HepG2 (cell line): Measurements from ENCODE around the gene STRN3. TPM values are rescaled to one million over a fixed set of nuclear protein-coding genes. Genes with fewer than 3 reads are reported as not detected.
A peak's percentile ranks its signal among the peaks of the same experiment; 100 is the strongest.

Source experiments
- BRCA1 ChIP-seq: sonication (generic); formaldehyde crosslinking; IDR thresholded peaks from 2 replicates; pipeline ENCODE4 v1.4.0; 2020; ENCODE audit warnings: missing genetic modification reagents
- ELF1 ChIP-seq: sonication (generic); formaldehyde crosslinking; IDR thresholded peaks from 2 replicates; pipeline ENCODE4 v1.4.0; 2020; ENCODE audit warnings: missing genetic modification reagents
- GABPA ChIP-seq, 2 experiments: IDR thresholded peaks; 2 replicates each; pipeline ENCODE4 v1.6.1; 2011 to 2016; ENCODE audit warnings: low read depth in 2 of 2, low read length in 1 of 2, missing biosample characterization in 1 of 2, missing genetic modification characterization in 1 of 2
- MEIS1 ChIP-seq: sonication (generic); formaldehyde crosslinking; IDR thresholded peaks from 2 replicates; pipeline ENCODE4 v1.9.0; 2021; ENCODE audit warnings: mild to moderate bottlenecking, missing genetic modification reagents, moderate library complexity, borderline replicate concordance
- TFDP2 ChIP-seq: sonication (generic); formaldehyde crosslinking; IDR thresholded peaks from 2 replicates; pipeline ENCODE4 v1.4.0; 2020; ENCODE audit warnings: missing genetic modification reagents
- ZFAT ChIP-seq: sonication (generic); formaldehyde crosslinking; conservative IDR thresholded peaks from 2 replicates; pipeline ENCODE4 v1.8.1; 2023; ENCODE audit warnings: missing genetic modification reagents, inconsistent platforms
- ZFP36L2 ChIP-seq: sonication (generic); formaldehyde crosslinking; IDR thresholded peaks from 2 replicates; pipeline ENCODE4 v1.4.0; 2020; ENCODE audit warnings: missing genetic modification reagents
- ZHX2 ChIP-seq, 2 experiments: sonication (generic) in 1 of 2; formaldehyde crosslinking in 1 of 2; IDR thresholded peaks; 2 replicates each; pipeline versions ENCODE4 v1.6.1 to v1.9.0; 2014 to 2022; ENCODE audit warnings: antibody characterized with exemption in 1 of 2, borderline replicate concordance in 1 of 2, inconsistent platforms in 1 of 2, low read depth in 1 of 2, missing genetic modification reagents in 1 of 2
- ZNF44 ChIP-seq: sonication (generic); formaldehyde crosslinking; IDR thresholded peaks from 2 replicates; pipeline ENCODE4 v1.5.1; 2020; ENCODE audit warnings: mild to moderate bottlenecking, missing genetic modification reagents
- ZNF75D ChIP-seq: sonication (generic); formaldehyde crosslinking; IDR thresholded peaks from 2 replicates; pipeline ENCODE4 v1.8.1; 2023; ENCODE audit warnings: missing genetic modification reagents, mild to moderate bottlenecking, borderline replicate concordance
- polyA plus RNA-seq, 8 experiments: library from polyadenylated mRNA; depleted of rRNA in 3 of 8; stranded (reverse) in 7 of 8; unstranded in 1 of 8; fragments of >200 nt; fragmentation: Illumina TruSeq in 4 of 8; extraction: Trizol in 4 of 8; gene quantifications; 2 replicates each; pipeline versions ENCODE4 v1.2.1 to v1.2.3, GENCODE V29; 2011 to 2016; ENCODE audit warnings: low read depth in 4 of 8, missing spikeins in 1 of 8, mixed read lengths in 1 of 8; ENCODE audit not compliant: insufficient read depth in 1 of 8
- total RNA-seq, 5 experiments: library from RNA; depleted of rRNA; stranded (reverse); fragments of >200 nt; fragmentation: Illumina TruSeq; extraction: Trizol; gene quantifications; 2 replicates each; pipeline ENCODE4 v1.2.3, GENCODE V29; 2016; ENCODE audit warnings: low read depth in 1 of 5
- TF ChIP-seq, protein P1 (sequence below): sonication (generic); formaldehyde crosslinking; IDR thresholded peaks from 2 replicates; pipeline ENCODE4 v1.8.1; 2022; ENCODE audit warnings: mild to moderate bottlenecking, missing genetic modification reagents
- TF ChIP-seq, protein P2 (sequence below): sonication (generic); formaldehyde crosslinking; IDR thresholded peaks from 2 replicates; pipeline ENCODE4 v1.4.0; 2020; ENCODE audit warnings: missing genetic modification reagents, mild to moderate bottlenecking, borderline replicate concordance
- TF ChIP-seq, protein P3 (sequence below), 2 experiments: sonication (generic) in 1 of 2; formaldehyde crosslinking in 1 of 2; IDR thresholded peaks; 2 replicates each; pipeline versions ENCODE4 v1.5.1 to v1.6.1; 2011 to 2020; ENCODE audit warnings: borderline replicate concordance in 1 of 2, low read depth in 1 of 2, low read length in 1 of 2, mild to moderate bottlenecking in 1 of 2, missing genetic modification reagents in 1 of 2, moderate library complexity in 1 of 2

Gene STRN3
- total and polyA plus RNA-seq, 2 of the 13 experiments (the other 11 are each of a cell fraction or from before 2014, with no cell fraction given): 49.4 to 123 TPM

- TF ChIP-seq ELF1 (CRISPR knock-in tag) (0 out of 2 replicates have a peak, but pooled peaks have one; percentile 9), ZFAT (CRISPR knock-in tag) (no peak), ZFP36L2 (no peak), MEIS1 (CRISPR knock-in tag) (no peak), TFDP2 (no peak), ZNF44 (CRISPR knock-in tag) (0 out of 2 replicates have a peak, but pooled peaks have one; percentile 51), BRCA1 (CRISPR knock-in tag) (peak; percentile 66; the same call in 1 of the 2 replicates), GABPA (IDR thresholded peaks at IDR 0.05; ENCODE audit: low read depth, low read length) (no peak), GABPA (CRISPR knock-in tag; IDR thresholded peaks at IDR 0.05; ENCODE audit: low read depth) (no peak), ZNF75D (CRISPR knock-in tag) (no peak), ZHX2 (IDR thresholded peaks at IDR 0.05; ENCODE audit: low read depth) (no peak), ZHX2 (CRISPR knock-in tag; IDR thresholded peaks at IDR 0.05; ENCODE audit: borderline replicate concordance) (no peak)
- TF ChIP-seq, protein P1, sequence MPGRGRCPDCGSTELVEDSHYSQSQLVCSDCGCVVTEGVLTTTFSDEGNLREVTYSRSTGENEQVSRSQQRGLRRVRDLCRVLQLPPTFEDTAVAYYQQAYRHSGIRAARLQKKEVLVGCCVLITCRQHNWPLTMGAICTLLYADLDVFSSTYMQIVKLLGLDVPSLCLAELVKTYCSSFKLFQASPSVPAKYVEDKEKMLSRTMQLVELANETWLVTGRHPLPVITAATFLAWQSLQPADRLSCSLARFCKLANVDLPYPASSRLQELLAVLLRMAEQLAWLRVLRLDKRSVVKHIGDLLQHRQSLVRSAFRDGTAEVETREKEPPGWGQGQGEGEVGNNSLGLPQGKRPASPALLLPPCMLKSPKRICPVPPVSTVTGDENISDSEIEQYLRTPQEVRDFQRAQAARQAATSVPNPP (CRISPR knock-in tag): no peak
- TF ChIP-seq, protein P2, sequence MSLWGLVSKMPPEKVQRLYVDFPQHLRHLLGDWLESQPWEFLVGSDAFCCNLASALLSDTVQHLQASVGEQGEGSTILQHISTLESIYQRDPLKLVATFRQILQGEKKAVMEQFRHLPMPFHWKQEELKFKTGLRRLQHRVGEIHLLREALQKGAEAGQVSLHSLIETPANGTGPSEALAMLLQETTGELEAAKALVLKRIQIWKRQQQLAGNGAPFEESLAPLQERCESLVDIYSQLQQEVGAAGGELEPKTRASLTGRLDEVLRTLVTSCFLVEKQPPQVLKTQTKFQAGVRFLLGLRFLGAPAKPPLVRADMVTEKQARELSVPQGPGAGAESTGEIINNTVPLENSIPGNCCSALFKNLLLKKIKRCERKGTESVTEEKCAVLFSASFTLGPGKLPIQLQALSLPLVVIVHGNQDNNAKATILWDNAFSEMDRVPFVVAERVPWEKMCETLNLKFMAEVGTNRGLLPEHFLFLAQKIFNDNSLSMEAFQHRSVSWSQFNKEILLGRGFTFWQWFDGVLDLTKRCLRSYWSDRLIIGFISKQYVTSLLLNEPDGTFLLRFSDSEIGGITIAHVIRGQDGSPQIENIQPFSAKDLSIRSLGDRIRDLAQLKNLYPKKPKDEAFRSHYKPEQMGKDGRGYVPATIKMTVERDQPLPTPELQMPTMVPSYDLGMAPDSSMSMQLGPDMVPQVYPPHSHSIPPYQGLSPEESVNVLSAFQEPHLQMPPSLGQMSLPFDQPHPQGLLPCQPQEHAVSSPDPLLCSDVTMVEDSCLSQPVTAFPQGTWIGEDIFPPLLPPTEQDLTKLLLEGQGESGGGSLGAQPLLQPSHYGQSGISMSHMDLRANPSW (CRISPR knock-in tag): no peak
- TF ChIP-seq, protein P3, sequence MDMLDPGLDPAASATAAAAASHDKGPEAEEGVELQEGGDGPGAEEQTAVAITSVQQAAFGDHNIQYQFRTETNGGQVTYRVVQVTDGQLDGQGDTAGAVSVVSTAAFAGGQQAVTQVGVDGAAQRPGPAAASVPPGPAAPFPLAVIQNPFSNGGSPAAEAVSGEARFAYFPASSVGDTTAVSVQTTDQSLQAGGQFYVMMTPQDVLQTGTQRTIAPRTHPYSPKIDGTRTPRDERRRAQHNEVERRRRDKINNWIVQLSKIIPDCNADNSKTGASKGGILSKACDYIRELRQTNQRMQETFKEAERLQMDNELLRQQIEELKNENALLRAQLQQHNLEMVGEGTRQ (IDR thresholded peaks at IDR 0.05; ENCODE audit: low read depth, low read length): no peak
- TF ChIP-seq, protein P3 (CRISPR knock-in tag; IDR thresholded peaks at IDR 0.05; ENCODE audit: borderline replicate concordance): no peak
Measured at GRCh38 chr14:30873308-30874119, 152.7 kb downstream of the STRN3 start (continued).
